Trophoblast cell (in vitro differentiated cells and primary cell): Measurements from ENCODE around the gene FAM227B.
"Not testable (repeated sequence)": the region's sequence is repeated elsewhere in the genome, so short reads cannot be mapped to it uniquely, and the experiment has no call there.

Experiments used
- DNase-seq, 2 donors: peaks; one replicate each; pipeline ENCODE4 v3.0.0-alpha.2; 2016
- H2AFZ ChIP-seq: 2 replicates; pipeline ENCODE4 v1.6.1; 2013; ENCODE audit warnings: low read length, moderate library complexity, mild to moderate bottlenecking; ENCODE audit not compliant: insufficient read depth, poor library complexity
- H2AK5ac ChIP-seq: 2 replicates; pipeline ENCODE4 v1.6.1; 2013; ENCODE audit warnings: mild to moderate bottlenecking, low read length
- H2BK120ac ChIP-seq: 2 replicates; pipeline ENCODE4 v1.6.1; 2013; ENCODE audit warnings: low read length, mild to moderate bottlenecking, moderate library complexity; ENCODE audit not compliant: insufficient read depth, poor library complexity
- H2BK12ac ChIP-seq: 2 replicates; pipeline ENCODE4 v1.6.1; 2013; ENCODE audit warnings: mild to moderate bottlenecking, low read length, moderate library complexity
- H2BK5ac ChIP-seq: 2 replicates; pipeline ENCODE4 v1.6.1; 2013; ENCODE audit warnings: low read length, low read depth, moderate library complexity, mild to moderate bottlenecking; ENCODE audit not compliant: poor library complexity
- H3K14ac ChIP-seq: 2 replicates; pipeline ENCODE4 v1.6.1; 2013; ENCODE audit warnings: mild to moderate bottlenecking, low read length
- H3K18ac ChIP-seq: 2 replicates; pipeline ENCODE4 v1.6.1; 2013; ENCODE audit warnings: mild to moderate bottlenecking, low read length
- H3K23ac ChIP-seq: 2 replicates; pipeline ENCODE4 v1.6.1; 2013; ENCODE audit warnings: low read length
- H3K27ac ChIP-seq: 2 replicates; pipeline ENCODE4 v1.5.1; 2013; ENCODE audit warnings: low read depth, mild to moderate bottlenecking, inconsistent platforms, low read length, moderate library complexity
- H3K27me3 ChIP-seq: 2 replicates; pipeline ENCODE4 v1.6.1; 2013; ENCODE audit warnings: inconsistent platforms, mild to moderate bottlenecking, low read length, moderate library complexity; ENCODE audit not compliant: insufficient read depth
- H3K36me3 ChIP-seq, 2 experiments: 1 replicate in 1 of 2; 2 replicates in 1 of 2; pipeline ENCODE4 v1.6.1; 2013; ENCODE audit warnings: low read length in 2 of 2, mild to moderate bottlenecking in 2 of 2, moderate library complexity in 1 of 2; ENCODE audit not compliant: insufficient read depth in 2 of 2, control insufficient read depth in 1 of 2
- H3K4ac ChIP-seq: 2 replicates; pipeline ENCODE4 v1.6.1; 2013; ENCODE audit warnings: low read depth, mild to moderate bottlenecking, low read length, moderate library complexity
- H3K4me1 ChIP-seq, 2 experiments: 1 replicate in 1 of 2; 2 replicates in 1 of 2; pipeline ENCODE4 v1.6.1; 2013; ENCODE audit warnings: low read length in 2 of 2, mild to moderate bottlenecking in 2 of 2, moderate library complexity in 1 of 2; ENCODE audit not compliant: insufficient read depth in 2 of 2, control insufficient read depth in 1 of 2
- H3K4me2 ChIP-seq: 2 replicates; pipeline ENCODE4 v1.6.1; 2013; ENCODE audit warnings: inconsistent platforms, mild to moderate bottlenecking, low read length, moderate library complexity
- H3K4me3 ChIP-seq: 2 replicates; pipeline ENCODE4 v1.5.1; 2013; ENCODE audit warnings: mild to moderate bottlenecking, low read depth, low read length, inconsistent platforms
- H3K79me1 ChIP-seq: one replicate; pipeline ENCODE4 v1.6.1; 2013; ENCODE audit warnings: low read length
- H3K79me2 ChIP-seq: 2 replicates; pipeline ENCODE4 v1.6.1; 2013; ENCODE audit warnings: low read length, mild to moderate bottlenecking; ENCODE audit not compliant: control insufficient read depth, insufficient read depth, poor library complexity
- H3K9ac ChIP-seq: 2 replicates; pipeline ENCODE4 v1.6.1; 2013; ENCODE audit warnings: mild to moderate bottlenecking, low read length
- H3K9me3 ChIP-seq: 2 replicates; pipeline ENCODE4 v1.6.1; 2013; ENCODE audit warnings: low read depth, mild to moderate bottlenecking, control low read depth, inconsistent platforms, low read length; ENCODE audit not compliant: insufficient read depth
- H4K12ac ChIP-seq: 2 replicates; pipeline ENCODE4 v1.6.1; 2013; ENCODE audit warnings: low read depth, mild to moderate bottlenecking, low read length, moderate library complexity
- H4K8ac ChIP-seq: 2 replicates; pipeline ENCODE4 v1.6.1; 2013; ENCODE audit warnings: low read depth, mild to moderate bottlenecking, low read length, moderate library complexity
- H4K91ac ChIP-seq: one replicate; pipeline ENCODE4 v1.6.1; 2013; ENCODE audit warnings: low read depth, mild to moderate bottlenecking, low read length, moderate library complexity
- WGBS: extraction: QIAGEN DNeasy Blood & Tissue Kit; methylation state at CpG from one replicate; pipeline ENCODE4 v1.1.7; 2013; ENCODE audit warnings: missing lambda C conversion rate; ENCODE audit not compliant: insufficient read length, insufficient coverage; ENCODE audit errors: extremely low coverage; 5-methylcytosine and 5-hydroxymethylcytosine counted together

FAM227B gene

GRCh38 chr15:49471733-49472132 is 148.9 kb downstream of the FAM227B start:
- H2BK120ac ChIP-seq: no peak overlapping the region
- H3K27ac ChIP-seq: no peak overlapping the region
- no peaks in the 10 kb centered on the region for H3K79me2 ChIP-seq
- H4K8ac ChIP-seq: no peak overlapping the region
- no peak overlapping the region for H3K4me2 ChIP-seq
- no peak overlapping the region for H4K12ac ChIP-seq
- no peak overlapping the region for H2AK5ac ChIP-seq
- H3K18ac ChIP-seq: no peak overlapping the region
- no peak overlapping the region for H2BK12ac ChIP-seq
- H2BK5ac ChIP-seq: no peak overlapping the region
- H3K9ac ChIP-seq: no peak overlapping the region
- H3K4me1 ChIP-seq: no peaks in the 10 kb centered on the region
- H3K9me3 ChIP-seq: no peaks in the 10 kb centered on the region
- no peak for DNase-seq
- H3K36me3 ChIP-seq: no peaks in the 10 kb centered on the region
- no peaks in the 10 kb centered on the region for H3K79me1 ChIP-seq
- no peak overlapping the region for H4K91ac ChIP-seq
- no peak overlapping the region for H3K4ac ChIP-seq
- H3K27me3 ChIP-seq: no peaks in the 10 kb centered on the region
- no CpG with 5 or more reads among the region's 4 CpGs for WGBS
- H3K23ac ChIP-seq: no peak overlapping the region
- H2AFZ ChIP-seq: no peak overlapping the region
- no peak overlapping the region for H3K4me3 ChIP-seq
- H3K14ac ChIP-seq: no peak overlapping the region

GRCh38 chr15:49471248-49471647 is 149.4 kb downstream of the FAM227B start:
- H4K12ac ChIP-seq, H3K36me3 ChIP-seq, H3K14ac ChIP-seq, H3K79me2 ChIP-seq, H4K8ac ChIP-seq, H3K18ac ChIP-seq, H2BK5ac ChIP-seq, H3K9me3 ChIP-seq, H3K4me1 ChIP-seq, H2AK5ac ChIP-seq, H3K4me3 ChIP-seq, H3K27me3 ChIP-seq, H2BK12ac ChIP-seq, H3K27ac ChIP-seq, H3K9ac ChIP-seq, H3K4ac ChIP-seq, H2BK120ac ChIP-seq, H3K79me1 ChIP-seq, H3K23ac ChIP-seq, H3K4me2 ChIP-seq, H2AFZ ChIP-seq, H4K91ac ChIP-seq: not testable (repeated sequence)
- no CpG with 5 or more reads among the region's 4 CpGs for WGBS
- peak; percentile 5 to 43 for DNase-seq

GRCh38 chr15:49468481-49468839 is 152.2 kb downstream of the FAM227B start:
- H3K4me1 ChIP-seq: no peaks in the 10 kb centered on the region
- no peak overlapping the region for H2BK12ac ChIP-seq
- H3K4me3 ChIP-seq: no peak overlapping the region
- H4K12ac ChIP-seq: no peak overlapping the region
- DNase-seq: no peak
- H3K27me3 ChIP-seq: no peaks in the 10 kb centered on the region
- no peak overlapping the region for H2AK5ac ChIP-seq
- H3K36me3 ChIP-seq: no peaks in the 10 kb centered on the region
- no CpG with 5 or more reads among the region's 2 CpGs for WGBS
- no peak overlapping the region for H2BK5ac ChIP-seq
- H2AFZ ChIP-seq: no peak overlapping the region
- no peaks in the 10 kb centered on the region for H3K79me2 ChIP-seq
- no peak overlapping the region for H3K18ac ChIP-seq
- H4K91ac ChIP-seq: no peak overlapping the region
- H3K79me1 ChIP-seq: no peaks in the 10 kb centered on the region
- no peak overlapping the region for H3K27ac ChIP-seq
- H3K4ac ChIP-seq: no peak overlapping the region
- H3K23ac ChIP-seq: no peak overlapping the region
- no peak overlapping the region for H2BK120ac ChIP-seq
- no peak overlapping the region for H3K14ac ChIP-seq
- no peak overlapping the region for H3K4me2 ChIP-seq
- H3K9me3 ChIP-seq: no peaks in the 10 kb centered on the region
- no peak overlapping the region for H3K9ac ChIP-seq
- H4K8ac ChIP-seq: no peak overlapping the region

- H3K36me3 ChIP-seq: no peaks in the 10 kb centered on the region
- no peaks in the 10 kb centered on the region for H3K79me2 ChIP-seq
- no peak overlapping the region for H2AK5ac ChIP-seq
- no peak overlapping the region for H3K4me2 ChIP-seq
- no CpG with 5 or more reads among the region's 3 CpGs for WGBS
- H3K4ac ChIP-seq: no peak overlapping the region
- H3K79me1 ChIP-seq: no peaks in the 10 kb centered on the region
- H3K4me3 ChIP-seq: no peak overlapping the region
- H3K27ac ChIP-seq: no peak overlapping the region
- no peak overlapping the region for H3K14ac ChIP-seq
- no peak overlapping the region for H3K9ac ChIP-seq
- no peaks in the 10 kb centered on the region for H3K27me3 ChIP-seq
- H3K4me1 ChIP-seq: no peaks in the 10 kb centered on the region
- no peak overlapping the region for H4K91ac ChIP-seq
- no peak overlapping the region for H3K23ac ChIP-seq
- no peak overlapping the region for H2AFZ ChIP-seq
- DNase-seq: peak in 1 of 2 donors; percentile 72
- H2BK12ac ChIP-seq: no peak overlapping the region
- H4K12ac ChIP-seq: no peak overlapping the region
- no peaks in the 10 kb centered on the region for H3K9me3 ChIP-seq
- no peak overlapping the region for H2BK120ac ChIP-seq
- no peak overlapping the region for H4K8ac ChIP-seq
- H2BK5ac ChIP-seq: no peak overlapping the region
- H3K18ac ChIP-seq: no peak overlapping the region
Measured at GRCh38 chr15:49467746-49468480, 152.7 kb downstream of the FAM227B start.
